Ascending aorta (tissue), 2 donors: ENCODE measurements around the gene OR6S1. TPM values are rescaled to one million over a fixed set of nuclear protein-coding genes. Genes with fewer than 3 reads are reported as not detected.

ENCODE experiments used
- DNase-seq, 2 donors: peaks; one replicate each; pipeline ENCODE4 v3.0.0-alpha.2; 2019; ENCODE audit warnings: low spot score in 2 of 2
- H3K27ac ChIP-seq, 2 donors: fragments of 200-600 bp; sonication (generic); one replicate each; pipeline ENCODE4 v1.5.1; 2016 to 2017; ENCODE audit warnings: mild to moderate bottlenecking in 1 of 2
- H3K27me3 ChIP-seq: fragments of 200-600 bp; sonication (generic); one replicate; pipeline ENCODE4 v1.5.1; 2017
- H3K36me3 ChIP-seq, 2 donors: fragments of 200-600 bp; sonication (generic); one replicate each; pipeline ENCODE4 v1.5.1; 2016
- H3K4me1 ChIP-seq, 2 donors: fragments of 200-600 bp; sonication (generic); one replicate each; pipeline ENCODE4 v1.5.1; 2016 to 2017; ENCODE audit warnings: mild to moderate bottlenecking in 1 of 2
- H3K4me3 ChIP-seq, 2 donors: fragments of 200-600 bp; sonication (generic); one replicate each; pipeline ENCODE4 v1.5.1; 2016 to 2017; ENCODE audit warnings: mild to moderate bottlenecking in 1 of 2
- H3K9me3 ChIP-seq, 2 donors: fragments of 200-600 bp; sonication (generic); one replicate each; pipeline ENCODE4 v1.5.1; 2016
- intact Hi-C: fragments of 100-400 bp; cut with DNase I; formaldehyde crosslinking; loops from one replicate; pipeline ENCODE4 v1.15.1; 2023
- total RNA-seq: library from RNA; depleted of rRNA; stranded (reverse); fragments of >200 nt; gene quantifications from one replicate; pipeline ENCODE4 v1.1.0, GENCODE V29; 2016
- TF ChIP-seq, protein P1 (sequence below), 3 experiments: fragments of 200-600 bp in 2 of 3; fragments of 450-650 bp in 1 of 3; sonication (generic) in 2 of 3; IDR thresholded peaks; one replicate each; pipeline ENCODE4 v1.5.1; 2016 to 2019; ENCODE audit warnings: antibody characterized with exemption in 3 of 3, mild to moderate bottlenecking in 1 of 3, moderate library complexity in 1 of 3

The OR6S1 gene
- total RNA-seq, 1 donor from 2014 or later = not detected

DNA sequence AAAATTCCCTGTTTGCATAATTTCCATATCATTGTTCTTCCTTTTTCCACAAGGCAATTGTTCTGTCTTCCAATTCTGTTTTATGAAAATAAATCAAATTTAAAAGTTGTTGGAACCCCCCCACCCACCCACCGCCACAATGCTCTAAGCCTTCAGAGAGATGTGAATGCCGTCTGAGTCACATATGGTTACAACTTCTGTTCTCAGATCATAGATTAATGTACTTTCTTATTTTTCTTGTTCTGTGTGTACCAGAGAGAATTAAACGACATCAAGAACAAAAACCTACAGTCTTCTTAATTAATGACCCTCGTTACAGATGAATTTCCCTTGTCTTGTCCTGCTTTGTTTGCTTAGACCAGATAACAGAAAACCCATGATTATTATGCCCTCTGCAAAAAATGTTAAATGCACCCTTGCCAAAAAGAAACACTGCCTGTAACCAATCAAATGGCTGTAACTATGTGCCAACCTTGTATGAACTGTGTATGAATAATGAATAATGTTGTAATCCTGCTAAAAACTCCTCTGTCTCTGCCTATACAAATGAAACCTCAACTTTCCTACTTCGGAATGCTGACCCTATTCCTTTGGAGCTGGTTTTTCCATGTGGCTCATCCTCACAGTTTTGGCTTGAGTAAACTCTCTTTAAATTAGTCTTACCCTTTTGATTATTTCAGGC, 14.0 kb downstream of the OR6S1 start:
- no peaks in the 10 kb centered on the region for H3K36me3 ChIP-seq
- TF ChIP-seq, protein P1, sequence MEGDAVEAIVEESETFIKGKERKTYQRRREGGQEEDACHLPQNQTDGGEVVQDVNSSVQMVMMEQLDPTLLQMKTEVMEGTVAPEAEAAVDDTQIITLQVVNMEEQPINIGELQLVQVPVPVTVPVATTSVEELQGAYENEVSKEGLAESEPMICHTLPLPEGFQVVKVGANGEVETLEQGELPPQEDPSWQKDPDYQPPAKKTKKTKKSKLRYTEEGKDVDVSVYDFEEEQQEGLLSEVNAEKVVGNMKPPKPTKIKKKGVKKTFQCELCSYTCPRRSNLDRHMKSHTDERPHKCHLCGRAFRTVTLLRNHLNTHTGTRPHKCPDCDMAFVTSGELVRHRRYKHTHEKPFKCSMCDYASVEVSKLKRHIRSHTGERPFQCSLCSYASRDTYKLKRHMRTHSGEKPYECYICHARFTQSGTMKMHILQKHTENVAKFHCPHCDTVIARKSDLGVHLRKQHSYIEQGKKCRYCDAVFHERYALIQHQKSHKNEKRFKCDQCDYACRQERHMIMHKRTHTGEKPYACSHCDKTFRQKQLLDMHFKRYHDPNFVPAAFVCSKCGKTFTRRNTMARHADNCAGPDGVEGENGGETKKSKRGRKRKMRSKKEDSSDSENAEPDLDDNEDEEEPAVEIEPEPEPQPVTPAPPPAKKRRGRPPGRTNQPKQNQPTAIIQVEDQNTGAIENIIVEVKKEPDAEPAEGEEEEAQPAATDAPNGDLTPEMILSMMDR (IDR thresholded peaks at IDR 0.05) = no peak
- no peak overlapping the region for H3K27ac ChIP-seq
- intact Hi-C loops = no loop called here
- no peaks in the 10 kb centered on the region for H3K9me3 ChIP-seq
- no peaks in the 10 kb centered on the region for H3K27me3 ChIP-seq
- peaks cover 6 to 12% of the 10 kb centered on the region in 2 donors for H3K4me1 ChIP-seq
- DNase-seq = no peak
- no peak overlapping the region for H3K4me3 ChIP-seq

DNA sequence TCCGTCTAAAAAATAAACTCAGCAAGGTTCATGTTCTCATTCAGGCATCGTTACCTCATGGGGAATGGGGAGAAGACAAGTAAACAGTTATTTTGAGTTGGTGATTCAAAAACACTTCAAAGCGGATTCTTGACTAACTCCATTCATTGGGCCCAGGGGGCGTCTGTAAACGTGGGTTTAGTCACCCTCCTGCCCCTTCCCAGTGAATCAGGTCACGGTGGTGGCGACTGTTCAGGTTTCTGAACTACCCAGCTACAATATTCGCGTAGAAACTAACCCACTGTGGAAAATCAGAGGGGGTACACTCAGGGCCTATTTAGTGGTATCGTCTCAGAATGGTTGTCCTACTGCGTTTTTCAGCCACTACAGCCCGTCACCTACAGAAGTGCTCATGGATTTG, 15.2 kb downstream of the OR6S1 start:
- no peak overlapping the region for H3K27ac ChIP-seq
- H3K4me3 ChIP-seq = peak overlapping the region in 1 of 2 donors; percentile 57
- intact Hi-C loops = no loop called here

DNA sequence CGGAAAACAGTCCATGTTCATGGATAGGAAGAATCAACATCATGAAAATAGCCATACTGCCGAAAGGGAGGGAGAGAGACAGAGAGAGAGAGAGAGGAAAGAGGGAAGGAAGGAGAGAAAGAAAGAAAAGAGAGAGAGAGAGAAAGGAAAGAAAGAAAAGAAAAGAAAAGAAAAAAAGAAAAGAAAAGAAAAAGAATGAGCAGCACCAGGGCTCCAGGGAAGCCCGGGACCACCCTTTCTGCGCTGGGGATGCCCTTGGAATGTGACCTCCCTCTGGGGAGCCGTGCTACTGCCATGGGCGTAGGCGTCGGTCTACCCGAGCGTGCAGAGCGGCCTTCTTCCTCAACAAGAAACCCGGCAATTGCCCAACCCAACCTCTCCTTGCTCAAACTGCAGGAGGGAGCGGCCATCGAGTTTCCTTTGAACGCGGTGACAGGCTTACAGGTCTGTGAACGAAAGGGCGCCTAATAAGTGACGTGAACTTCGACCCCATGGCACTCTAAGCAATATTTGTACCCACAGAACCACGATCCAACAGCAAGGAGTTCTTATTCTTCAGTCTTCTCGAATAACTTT, 16.9 kb downstream of the OR6S1 start:
- intact Hi-C loops = loop anchor here (1.0 kb wide), 1 partner anchor 11 kb away; no protein-coding TSS in a partner anchor
- peak overlapping the region; percentile 12 to 57 for H3K4me3 ChIP-seq
- no peaks in the 10 kb centered on the region for H3K27me3 ChIP-seq
- H3K9me3 ChIP-seq = no peaks in the 10 kb centered on the region
- H3K36me3 ChIP-seq = no peaks in the 10 kb centered on the region
- H3K4me1 ChIP-seq = peaks cover 0 to 3% of the 10 kb centered on the region in 2 donors
- TF ChIP-seq, protein P1 (IDR thresholded peaks at IDR 0.05) = no peak
- H3K27ac ChIP-seq = peak overlapping the region in 1 of 2 donors; percentile 43
- DNase-seq = peak in 1 of 2 donors; percentile 79

More for the DNA sequence above, 15.2 kb downstream of the OR6S1 start:
- Histone ChIP-seq H3K27me3 (no peaks in the 10 kb centered on the region), H3K9me3 (no peaks in the 10 kb centered on the region), H3K4me1 (peaks cover 3 to 5% of the 10 kb centered on the region in 2 donors), H3K36me3 (no peaks in the 10 kb centered on the region)
- TF ChIP-seq, protein P1 (IDR thresholded peaks at IDR 0.05) = no peak
- DNase-seq = no peak

DNA sequence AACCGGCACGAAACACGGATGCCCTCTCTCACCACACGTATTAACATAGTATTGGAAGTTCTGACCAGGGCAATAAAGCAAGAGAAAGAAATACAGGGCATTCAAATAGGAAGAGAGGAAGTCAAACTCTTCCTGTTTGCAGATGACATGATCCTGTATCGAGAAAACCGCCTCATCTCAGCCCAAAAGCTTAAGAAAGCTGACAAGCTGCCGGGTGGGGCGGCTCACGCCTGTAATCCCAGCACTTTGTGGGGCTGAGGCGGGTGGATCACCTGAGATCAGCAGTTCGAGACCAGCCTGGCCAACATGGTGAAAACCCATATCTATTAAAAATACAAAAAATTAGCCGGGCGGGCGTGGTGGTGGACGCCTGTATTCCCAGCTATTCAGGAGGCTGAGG, 17.7 kb downstream of the OR6S1 start:
- DNase-seq = no peak
- Histone ChIP-seq H3K9me3 (no peaks in the 10 kb centered on the region), H3K27ac (no peak overlapping the region), H3K4me1 (peaks cover 0 to 3% of the 10 kb centered on the region in 2 donors), H3K27me3 (no peaks in the 10 kb centered on the region), H3K36me3 (no peaks in the 10 kb centered on the region), H3K4me3 (peak overlapping the region in 1 of 2 donors; percentile 13)
- TF ChIP-seq, protein P1 (IDR thresholded peaks at IDR 0.05) = no peak
- intact Hi-C loops = no loop called here

DNA sequence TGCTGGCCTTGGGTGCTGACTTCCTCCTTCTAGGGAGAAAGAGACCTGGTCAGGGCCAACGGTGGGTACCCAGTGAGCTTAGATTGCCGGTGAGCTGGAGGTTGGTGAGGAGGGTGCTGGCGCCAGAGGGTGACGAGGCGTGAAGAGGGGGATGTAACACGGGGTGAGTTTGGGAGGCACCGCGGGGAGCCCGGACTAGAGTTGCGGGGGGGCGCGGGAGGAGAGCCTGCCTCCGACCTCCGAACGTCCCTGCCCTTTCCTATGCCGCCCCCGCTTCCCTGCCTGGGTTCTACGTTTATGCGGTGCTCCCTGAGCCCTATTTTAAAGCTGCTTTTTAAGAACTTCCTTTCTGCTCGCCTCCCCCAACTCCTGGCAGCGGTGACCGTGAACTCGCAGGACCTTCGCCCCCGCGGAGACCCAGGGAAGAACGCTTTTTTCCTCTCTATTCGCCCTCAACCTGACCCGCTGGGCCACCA, 18.6 kb downstream of the OR6S1 start:
- Histone ChIP-seq H3K9me3 (no peaks in the 10 kb centered on the region), H3K27me3 (no peaks in the 10 kb centered on the region), H3K36me3 (no peaks in the 10 kb centered on the region), H3K4me1 (peaks cover 0 to 3% of the 10 kb centered on the region in 2 donors), H3K27ac (no peak overlapping the region), H3K4me3 (peak overlapping the region in 1 of 2 donors; percentile 38)
- TF ChIP-seq, protein P1 (IDR thresholded peaks at IDR 0.05) = no peak
- intact Hi-C loops = no loop called here
- no peak for DNase-seq
